Spleen (tissue), 11 donors: ENCODE data around the gene TLX2. TPM values are rescaled to one million over a fixed set of nuclear protein-coding genes. Genes with fewer than 3 reads are reported as not detected.

Experiments
- DNase-seq: peaks from one replicate; pipeline ENCODE4 v3.0.0-alpha.2; 2020
- H3K27ac ChIP-seq, 8 donors: fragments of 200-600 bp; sonication (generic) in 7 of 8; 1 replicate in 4 of 8; 2 replicates in 4 of 8; pipeline versions ENCODE4 v1.5.0 to v1.8.0; 2016 to 2021; ENCODE audit warnings: inconsistent platforms in 4 of 8, mild to moderate bottlenecking in 4 of 8, moderate library complexity in 1 of 8
- H3K27me3 ChIP-seq, 7 donors: fragments of 200-600 bp; sonication (generic) in 6 of 7; replicated peaks in 1 of 7; 1 replicate in 4 of 7; 2 replicates in 3 of 7; pipeline versions ENCODE4 v1.5.0 to v1.8.0; 2016 to 2021; ENCODE audit warnings: inconsistent platforms in 3 of 7, mild to moderate bottlenecking in 1 of 7
- H3K36me3 ChIP-seq, 6 donors: fragments of 200-600 bp; sonication (generic) in 5 of 6; 1 replicate in 4 of 6; 2 replicates in 2 of 6; pipeline versions ENCODE4 v1.5.0 to v1.8.0; 2016 to 2021; ENCODE audit warnings: inconsistent platforms in 2 of 6
- H3K4me1 ChIP-seq, 6 donors: fragments of 200-600 bp; sonication (generic) in 5 of 6; 1 replicate in 3 of 6; 2 replicates in 3 of 6; pipeline versions ENCODE4 v1.5.0 to v1.8.0; 2016 to 2021; ENCODE audit warnings: inconsistent platforms in 3 of 6
- H3K4me3 ChIP-seq, 8 donors: fragments of 200-600 bp; sonication (generic) in 7 of 8; 1 replicate in 4 of 8; 2 replicates in 4 of 8; pipeline versions ENCODE4 v1.5.0 to v1.8.0; 2016 to 2021; ENCODE audit warnings: inconsistent platforms in 4 of 8, mild to moderate bottlenecking in 4 of 8, moderate library complexity in 2 of 8
- H3K9me3 ChIP-seq, 8 donors: fragments of 200-600 bp; sonication (generic) in 7 of 8; 1 replicate in 4 of 8; 2 replicates in 4 of 8; pipeline versions ENCODE4 v1.5.0 to v1.8.0; 2016 to 2021; ENCODE audit warnings: inconsistent platforms in 4 of 8
- POLR2A ChIP-seq, 3 donors: fragments of 450-650 bp; IDR thresholded peaks; one replicate each; pipeline ENCODE4 v1.5.1; 2017; ENCODE audit warnings: antibody characterized with exemption in 3 of 3, mild to moderate bottlenecking in 1 of 3
- POLR2AphosphoS5 ChIP-seq, 3 donors: sonication (generic); formaldehyde crosslinking; IDR thresholded peaks; one replicate each; pipeline ENCODE4 v1.5.1; 2017; ENCODE audit warnings: antibody characterized with exemption in 3 of 3
- WGBS, 5 donors: extraction: QIAGEN DNeasy Blood & Tissue Kit in 3 of 5; methylation state at CpG; one replicate each; pipeline versions ENCODE4 v1.1.5 to v1.1.7; 2013 to 2018; 5-methylcytosine and 5-hydroxymethylcytosine counted together
- intact Hi-C: fragments of 100-400 bp; cut with DNase I; formaldehyde crosslinking; loops from one replicate; pipeline ENCODE4 v1.15.0; 2023; ENCODE audit warnings: low total_unique reads
- polyA plus RNA-seq, 3 donors: library from polyadenylated mRNA; stranded (reverse); fragments of 200-250 nt; gene quantifications; one replicate each; pipeline ENCODE4 v1.2.1, GENCODE V29; 2013
- total RNA-seq, 7 donors: library from RNA; depleted of rRNA in 3 of 7; stranded (reverse); fragments of >200 nt in 3 of 7; fragmentation: NEBNext Ultra II Directional in 4 of 7; extraction: Animal tissue kit (Norgen Biotek cat#: 25700) in 4 of 7; gene quantifications; one replicate each; pipeline versions ENCODE4 v1.1.0 to v1.2.1, GENCODE V29; 2016 to 2021
- TF ChIP-seq, protein P1 (sequence below), 11 experiments: fragments of 200-600 bp in 7 of 11; fragments of 450-650 bp in 4 of 11; sonication (generic) in 4 of 11; IDR thresholded peaks in 8 of 11; conservative IDR thresholded peaks in 3 of 11; 1 replicate in 7 of 11; 2 replicates in 4 of 11; pipeline versions ENCODE4 v1.4.0 to v1.8.0; 2016 to 2021; ENCODE audit warnings: antibody characterized with exemption in 11 of 11, inconsistent platforms in 4 of 11, mild to moderate bottlenecking in 1 of 11
- donor health status: healthy with polysubstance abuse.
- donor health status: DM: no; HTN: no; CAD: no; lungs with moderate emphysema.
- donor health status: DM: no; HTN: no; CAD: no.
- donor health status: Bipolar disorder and iron deficiency.
- donor health status: healthy.
- donor health status: DM: no; HTN: no; CAD: no.
- donor health status: DM: yes; HTN: yes; CAD: no.

The TLX2 gene
- total and polyA plus RNA-seq, 10 donors: 0.04 to 0.05 TPM; not detected in 8

GRCh38 chr2:74531666-74532065 is 17.4 kb downstream of the TLX2 start:
- Histone ChIP-seq H3K9me3 (no peaks in the 10 kb centered on the region), H3K4me3 (peak overlapping the region in 1 of 8 donors; percentile 86), H3K4me1 (peaks cover 20 to 52% (median 38%) of the 10 kb centered on the region in 6 donors), H3K27ac (peak overlapping the region in 5 of 8 donors; percentile 27 to 97 (median 94)), H3K36me3 (peaks cover 0 to 51% (median 29%) of the 10 kb centered on the region in 6 donors), H3K27me3 (no peaks in the 10 kb centered on the region)
- WGBS, 5 donors: 64 to 69% (median 68%) methylated on average over 7 of the region's 7 CpGs
- intact Hi-C loops: no loop called here
- TF ChIP-seq, protein P1, sequence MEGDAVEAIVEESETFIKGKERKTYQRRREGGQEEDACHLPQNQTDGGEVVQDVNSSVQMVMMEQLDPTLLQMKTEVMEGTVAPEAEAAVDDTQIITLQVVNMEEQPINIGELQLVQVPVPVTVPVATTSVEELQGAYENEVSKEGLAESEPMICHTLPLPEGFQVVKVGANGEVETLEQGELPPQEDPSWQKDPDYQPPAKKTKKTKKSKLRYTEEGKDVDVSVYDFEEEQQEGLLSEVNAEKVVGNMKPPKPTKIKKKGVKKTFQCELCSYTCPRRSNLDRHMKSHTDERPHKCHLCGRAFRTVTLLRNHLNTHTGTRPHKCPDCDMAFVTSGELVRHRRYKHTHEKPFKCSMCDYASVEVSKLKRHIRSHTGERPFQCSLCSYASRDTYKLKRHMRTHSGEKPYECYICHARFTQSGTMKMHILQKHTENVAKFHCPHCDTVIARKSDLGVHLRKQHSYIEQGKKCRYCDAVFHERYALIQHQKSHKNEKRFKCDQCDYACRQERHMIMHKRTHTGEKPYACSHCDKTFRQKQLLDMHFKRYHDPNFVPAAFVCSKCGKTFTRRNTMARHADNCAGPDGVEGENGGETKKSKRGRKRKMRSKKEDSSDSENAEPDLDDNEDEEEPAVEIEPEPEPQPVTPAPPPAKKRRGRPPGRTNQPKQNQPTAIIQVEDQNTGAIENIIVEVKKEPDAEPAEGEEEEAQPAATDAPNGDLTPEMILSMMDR (IDR thresholded peaks at IDR 0.05 in 8 of 11, conservative IDR thresholded peaks at IDR 0.05 in 3 of 11): no peak
- TF ChIP-seq POLR2A (IDR thresholded peaks at IDR 0.05) (no peak), POLR2AphosphoS5 (IDR thresholded peaks at IDR 0.05) (no peak)
- DNase-seq: peak; percentile 63

DNA sequence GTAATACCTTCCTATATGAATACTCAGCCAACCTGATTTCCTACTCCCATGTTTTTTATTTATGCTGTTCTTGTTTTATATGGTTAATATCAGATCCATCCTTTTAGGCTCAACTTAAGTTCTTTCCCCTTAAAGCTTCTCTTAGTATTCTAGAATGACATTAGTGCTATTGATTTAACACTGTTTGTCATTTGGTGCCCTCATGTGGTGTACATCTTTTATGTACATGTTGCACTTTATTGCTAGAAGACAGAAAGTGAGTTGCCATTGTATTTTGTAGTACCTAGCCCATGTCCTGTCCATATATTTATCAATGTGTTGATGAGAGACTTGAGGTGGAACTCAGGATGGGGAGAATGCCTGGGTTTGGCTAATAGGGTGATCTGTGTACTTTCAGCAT is 18.0 kb downstream of the TLX2 start:
- Histone ChIP-seq H3K4me1 (peaks cover 20 to 47% (median 38%) of the 10 kb centered on the region in 6 donors), H3K4me3 (no peak overlapping the region), H3K27me3 (no peaks in the 10 kb centered on the region), H3K9me3 (no peaks in the 10 kb centered on the region), H3K36me3 (peaks cover 0 to 46% (median 23%) of the 10 kb centered on the region in 6 donors), H3K27ac (peak overlapping the region in 2 of 8 donors; percentile 94 to 97)
- intact Hi-C loops: no loop called here
- TF ChIP-seq POLR2AphosphoS5 (IDR thresholded peaks at IDR 0.05) (no peak), POLR2A (IDR thresholded peaks at IDR 0.05) (no peak)
- TF ChIP-seq, protein P1 (IDR thresholded peaks at IDR 0.05 in 8 of 11, conservative IDR thresholded peaks at IDR 0.05 in 3 of 11): peak in 5 of 11 experiments; percentile 17 to 40 (median 21)
- no peak for DNase-seq

DNA sequence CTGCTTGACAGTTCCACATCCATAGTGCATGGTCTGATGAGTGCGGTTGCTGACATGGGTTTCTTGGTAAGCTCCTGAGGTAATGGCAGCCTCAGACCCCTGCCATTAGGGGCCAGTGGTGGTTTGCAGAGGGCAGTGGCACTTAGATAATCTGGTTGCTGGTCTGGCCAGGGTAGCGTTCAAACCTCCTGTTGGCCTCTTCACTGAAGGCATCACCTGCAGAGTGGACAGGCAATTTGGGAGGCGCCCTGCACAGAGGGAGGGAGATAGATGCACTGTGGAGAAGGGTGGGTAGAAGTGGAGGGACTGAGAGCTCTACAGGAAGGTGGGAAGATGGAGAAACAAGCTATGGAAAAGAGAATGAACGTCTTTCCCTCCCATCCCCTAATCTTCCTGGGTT is 19.2 kb downstream of the TLX2 start:
- TF ChIP-seq, protein P1 (IDR thresholded peaks at IDR 0.05 in 8 of 11, conservative IDR thresholded peaks at IDR 0.05 in 3 of 11): no peak
- TF ChIP-seq POLR2AphosphoS5 (IDR thresholded peaks at IDR 0.05): no peak
- TF ChIP-seq POLR2A (IDR thresholded peaks at IDR 0.05): no peak
- Histone ChIP-seq H3K27me3 (no peaks in the 10 kb centered on the region), H3K27ac (no peak overlapping the region), H3K4me1 (peaks cover 16 to 36% (median 28%) of the 10 kb centered on the region in 6 donors), H3K9me3 (no peaks in the 10 kb centered on the region), H3K4me3 (no peak overlapping the region), H3K36me3 (peaks cover 0 to 33% (median 12%) of the 10 kb centered on the region in 6 donors)
- peak; percentile 49 for DNase-seq
- intact Hi-C loops: no loop called here
- WGBS, 5 donors: 86 to 93% (median 87%) methylated on average over 4 of the region's 4 CpGs

DNA sequence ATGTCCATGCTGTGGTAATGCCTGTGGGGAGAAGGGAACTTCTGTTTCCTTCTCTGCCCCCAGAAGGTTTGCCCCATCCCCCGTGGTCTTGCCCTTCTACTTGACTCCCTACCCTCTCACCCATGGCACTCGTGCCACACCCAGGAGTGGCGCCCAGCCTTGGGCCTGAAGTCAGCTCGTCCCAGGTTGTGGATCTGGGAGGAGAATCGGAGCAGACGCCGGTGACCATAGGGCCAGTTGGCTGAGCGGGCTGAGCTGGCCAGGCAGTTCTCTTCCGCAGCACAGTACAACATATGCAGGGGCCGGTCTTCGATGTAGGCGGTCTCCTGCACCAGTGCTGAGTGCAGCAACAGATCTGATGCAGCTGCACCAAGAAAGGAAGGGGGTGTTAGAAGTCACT is 20.2 kb downstream of the TLX2 start:
- no peak overlapping the region for H3K27ac ChIP-seq
- H3K4me1 ChIP-seq: peaks cover 11 to 38% (median 23%) of the 10 kb centered on the region in 6 donors
- H3K4me3 ChIP-seq: no peak overlapping the region
- H3K36me3 ChIP-seq: peaks cover 0 to 33% (median 12%) of the 10 kb centered on the region in 6 donors
- H3K9me3 ChIP-seq: no peaks in the 10 kb centered on the region
- 81 to 86% (median 85%) methylated on average over 12 of the region's 12 CpGs for WGBS, 5 donors
- no peaks in the 10 kb centered on the region for H3K27me3 ChIP-seq
- DNase-seq: peak; percentile 72
- TF ChIP-seq POLR2AphosphoS5 (IDR thresholded peaks at IDR 0.05): peak in 2 of 3 donors; percentile 29 to 47
- TF ChIP-seq, protein P1 (IDR thresholded peaks at IDR 0.05 in 8 of 11, conservative IDR thresholded peaks at IDR 0.05 in 3 of 11): no peak
- intact Hi-C loops: no loop called here
